GM12878 (cell line): ENCODE data around the gene CLCA2. TPM values are rescaled to one million over a fixed set of nuclear protein-coding genes. Genes with fewer than 3 reads are reported as not detected.

ENCODE experiments used
- BRCA1 ChIP-seq: IDR thresholded peaks from 2 replicates; pipeline ENCODE4 v1.6.1; 2011; ENCODE audit warnings: low read depth, low read length, improper control_type of control experiment
- CREM ChIP-seq: IDR thresholded peaks from 2 replicates; pipeline ENCODE4 v1.6.1; 2014; ENCODE audit warnings: antibody characterized with exemption, low read depth
- EED ChIP-seq: sonication (generic); IDR thresholded peaks from 2 replicates; pipeline ENCODE4 v1.6.1; 2016; ENCODE audit warnings: antibody characterized with exemption, low read depth
- EGR1 ChIP-seq, 2 experiments: IDR thresholded peaks; 1 replicate in 1 of 2; 2 replicates in 1 of 2; pipeline ENCODE4 v1.6.1; 2011 to 2012; ENCODE audit warnings: low read depth in 2 of 2, low read length in 2 of 2, borderline replicate concordance in 1 of 2, mild to moderate bottlenecking in 1 of 2, moderate library complexity in 1 of 2
- ETV6 ChIP-seq, 2 experiments: fragments of 450-650 bp in 1 of 2; IDR thresholded peaks in 1 of 2; conservative IDR thresholded peaks in 1 of 2; 2 replicates each; pipeline ENCODE4 v1.6.1; 2014; ENCODE audit warnings: antibody characterized with exemption in 1 of 2, borderline replicate concordance in 1 of 2, low read depth in 1 of 2, mild to moderate bottlenecking in 1 of 2, moderate library complexity in 1 of 2
- POU2F2 ChIP-seq: IDR thresholded peaks from 3 replicates; pipeline ENCODE4 v1.6.1; 2011; ENCODE audit warnings: low read depth, mild to moderate bottlenecking, low read length, borderline replicate concordance
- SMC3 ChIP-seq: IDR thresholded peaks from 2 replicates; pipeline ENCODE4 v1.6.1; 2011; ENCODE audit warnings: low read length, improper control_type of control experiment, borderline replicate concordance
- polyA plus RNA-seq, 11 experiments: library from polyadenylated mRNA; depleted of rRNA in 4 of 11; unstranded in 6 of 11; stranded (reverse) in 5 of 11; fragments of >200 nt; fragmentation: Nextera tagmentation in 4 of 11; fragmentation: Illumina TruSeq in 1 of 11; extraction: Ambion mirVana in 4 of 11; extraction: Trizol in 1 of 11; gene quantifications; 1 replicate in 1 of 11; 2 replicates in 10 of 11; pipeline versions ENCODE4 v1.2.1 to v1.2.3, GENCODE V29; 2011 to 2016; ENCODE audit warnings: inconsistent platforms in 2 of 11, missing spikeins in 2 of 11, low read depth in 1 of 11
- total RNA-seq, 4 experiments: library from RNA; depleted of rRNA in 3 of 4; stranded (reverse); fragments of >200 nt in 3 of 4; fragmentation: Illumina TruSeq in 1 of 4; extraction: Trizol in 1 of 4; gene quantifications; 2 replicates each; pipeline versions ENCODE4 v1.2.1 to v1.2.3, GENCODE V29; 2013 to 2021
- TF ChIP-seq, protein P1 (sequence below): fragments of 450-650 bp; IDR thresholded peaks from 2 replicates; pipeline ENCODE4 v1.6.1; 2016; ENCODE audit warnings: mild to moderate bottlenecking, moderate library complexity, borderline replicate concordance
- TF ChIP-seq, protein P2 (sequence below): IDR thresholded peaks from 2 replicates; pipeline ENCODE4 v1.6.1; 2011; ENCODE audit warnings: low read depth, low read length, improper control_type of control experiment, borderline replicate concordance

Gene CLCA2
- total and polyA plus RNA-seq, 10 of the 15 experiments (the other 5 are each of a cell fraction or from before 2014, with no cell fraction given), result 0.01 to 0.20 (median 0.08) TPM; not detected in 6

DNA sequence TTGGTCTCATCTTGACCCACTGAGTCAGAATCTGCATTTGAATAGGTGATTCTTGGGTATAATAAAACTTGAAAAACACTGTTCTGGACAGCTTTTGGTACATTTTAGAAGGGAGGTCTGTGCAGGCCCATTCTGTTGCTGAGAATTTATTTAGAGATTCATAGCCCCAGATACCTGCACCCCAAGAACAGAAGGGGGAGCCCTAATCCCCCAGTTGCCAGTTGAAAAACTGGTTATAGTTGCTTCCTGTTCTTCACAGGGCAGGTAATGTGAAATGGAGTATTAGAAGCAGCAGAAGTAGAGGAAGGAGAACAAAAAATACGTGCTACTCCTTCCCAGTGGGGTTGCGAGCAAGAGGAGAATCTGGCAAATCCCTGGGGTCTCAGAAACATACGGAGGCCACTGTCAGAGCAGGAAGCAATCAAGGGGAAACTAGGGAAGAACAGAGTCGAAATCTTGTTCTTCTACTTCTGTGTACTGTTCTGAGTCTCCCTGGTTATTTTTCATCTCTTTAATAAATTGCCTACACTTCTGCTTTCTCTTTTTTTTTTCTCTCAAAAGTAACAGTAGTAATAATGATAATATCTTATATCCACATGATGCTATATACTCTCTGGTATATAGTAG, 4.6 kb upstream of the CLCA2 start (continued):
- no peak for TF ChIP-seq EGR1 (IDR thresholded peaks at IDR 0.05; ENCODE audit: borderline replicate concordance in 1 of 2, low read depth in 2 of 2, low read length in 2 of 2)
- TF ChIP-seq, protein P1, sequence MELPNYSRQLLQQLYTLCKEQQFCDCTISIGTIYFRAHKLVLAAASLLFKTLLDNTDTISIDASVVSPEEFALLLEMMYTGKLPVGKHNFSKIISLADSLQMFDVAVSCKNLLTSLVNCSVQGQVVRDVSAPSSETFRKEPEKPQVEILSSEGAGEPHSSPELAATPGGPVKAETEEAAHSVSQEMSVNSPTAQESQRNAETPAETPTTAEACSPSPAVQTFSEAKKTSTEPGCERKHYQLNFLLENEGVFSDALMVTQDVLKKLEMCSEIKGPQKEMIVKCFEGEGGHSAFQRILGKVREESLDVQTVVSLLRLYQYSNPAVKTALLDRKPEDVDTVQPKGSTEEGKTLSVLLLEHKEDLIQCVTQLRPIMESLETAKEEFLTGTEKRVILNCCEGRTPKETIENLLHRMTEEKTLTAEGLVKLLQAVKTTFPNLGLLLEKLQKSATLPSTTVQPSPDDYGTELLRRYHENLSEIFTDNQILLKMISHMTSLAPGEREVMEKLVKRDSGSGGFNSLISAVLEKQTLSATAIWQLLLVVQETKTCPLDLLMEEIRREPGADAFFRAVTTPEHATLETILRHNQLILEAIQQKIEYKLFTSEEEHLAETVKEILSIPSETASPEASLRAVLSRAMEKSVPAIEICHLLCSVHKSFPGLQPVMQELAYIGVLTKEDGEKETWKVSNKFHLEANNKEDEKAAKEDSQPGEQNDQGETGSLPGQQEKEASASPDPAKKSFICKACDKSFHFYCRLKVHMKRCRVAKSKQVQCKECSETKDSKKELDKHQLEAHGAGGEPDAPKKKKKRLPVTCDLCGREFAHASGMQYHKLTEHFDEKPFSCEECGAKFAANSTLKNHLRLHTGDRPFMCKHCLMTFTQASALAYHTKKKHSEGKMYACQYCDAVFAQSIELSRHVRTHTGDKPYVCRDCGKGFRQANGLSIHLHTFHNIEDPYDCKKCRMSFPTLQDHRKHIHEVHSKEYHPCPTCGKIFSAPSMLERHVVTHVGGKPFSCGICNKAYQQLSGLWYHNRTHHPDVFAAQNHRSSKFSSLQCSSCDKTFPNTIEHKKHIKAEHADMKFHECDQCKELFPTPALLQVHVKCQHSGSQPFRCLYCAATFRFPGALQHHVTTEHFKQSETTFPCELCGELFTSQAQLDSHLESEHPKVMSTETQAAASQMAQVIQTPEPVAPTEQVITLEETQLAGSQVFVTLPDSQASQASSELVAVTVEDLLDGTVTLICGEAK, result no peak
- peak; percentile 43; the same call in 1 of the 2 replicates for TF ChIP-seq SMC3
- TF ChIP-seq, protein P2, sequence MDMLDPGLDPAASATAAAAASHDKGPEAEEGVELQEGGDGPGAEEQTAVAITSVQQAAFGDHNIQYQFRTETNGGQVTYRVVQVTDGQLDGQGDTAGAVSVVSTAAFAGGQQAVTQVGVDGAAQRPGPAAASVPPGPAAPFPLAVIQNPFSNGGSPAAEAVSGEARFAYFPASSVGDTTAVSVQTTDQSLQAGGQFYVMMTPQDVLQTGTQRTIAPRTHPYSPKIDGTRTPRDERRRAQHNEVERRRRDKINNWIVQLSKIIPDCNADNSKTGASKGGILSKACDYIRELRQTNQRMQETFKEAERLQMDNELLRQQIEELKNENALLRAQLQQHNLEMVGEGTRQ, result no peak
- TF ChIP-seq BRCA1, result no peak
- no peak for TF ChIP-seq ETV6 (conservative IDR thresholded peaks at IDR 0.05 in 1 of 2, IDR thresholded peaks at IDR 0.05 in 1 of 2; ENCODE audit: borderline replicate concordance in 1 of 2, low read depth in 1 of 2)
- no peak for TF ChIP-seq POU2F2
- no peak for TF ChIP-seq CREM
- TF ChIP-seq EED, result no peak
- TF ChIP-seq, all 136 proteins: peak for 4
